Gastrocnemius medialis (tissue), 4 donors: ENCODE results near the gene KDM4B. TPM values are rescaled to one million over a fixed set of nuclear protein-coding genes. Genes with fewer than 3 reads are reported as not detected.

Source experiments
- ATAC-seq, 2 donors: fragments of 150-250 bp; one replicate each; pipeline ENCODE4 v1.9.1; 2016
- DNase-seq, 2 donors: peaks; one replicate each; pipeline ENCODE4 v3.0.0-alpha.2; 2019
- H3K27ac ChIP-seq, 4 donors: fragments of 200-600 bp; sonication (generic); 1 replicate in 1 of 4; 2 replicates in 3 of 4; pipeline ENCODE4 v1.5.1; 2016 to 2018; ENCODE audit warnings: mild to moderate bottlenecking in 2 of 4, moderate library complexity in 1 of 4
- H3K27me3 ChIP-seq, 3 donors: fragments of 200-600 bp; sonication (generic) in 2 of 3; 1 replicate in 1 of 3; 2 replicates in 2 of 3; pipeline versions ENCODE4 v1.5.1 to v1.6.0; 2016 to 2019; ENCODE audit warnings: mild to moderate bottlenecking in 1 of 3, moderate library complexity in 1 of 3
- H3K36me3 ChIP-seq, 2 donors: fragments of 200-600 bp; sonication (generic) in 1 of 2; one replicate each; pipeline ENCODE4 v1.5.1; 2017 to 2018
- H3K4me1 ChIP-seq, 2 donors: fragments of 200-600 bp; sonication (generic) in 1 of 2; one replicate each; pipeline ENCODE4 v1.5.1; 2016 to 2017; ENCODE audit warnings: mild to moderate bottlenecking in 2 of 2
- H3K4me3 ChIP-seq, 4 donors: fragments of 200-600 bp; sonication (generic) in 3 of 4; 1 replicate in 1 of 4; 2 replicates in 3 of 4; pipeline ENCODE4 v1.5.1; 2016 to 2019; ENCODE audit warnings: mild to moderate bottlenecking in 2 of 4
- H3K9me3 ChIP-seq, 3 donors: fragments of 200-600 bp; sonication (generic) in 2 of 3; 1 replicate in 1 of 3; 2 replicates in 2 of 3; pipeline ENCODE4 v1.5.1; 2016 to 2019
- CTCF ChIP-seq, 5 experiments: fragments of 450-650 bp in 3 of 5; fragments of 200-600 bp in 2 of 5; sonication (generic) in 2 of 5; IDR thresholded peaks in 4 of 5; conservative IDR thresholded peaks in 1 of 5; 1 replicate in 4 of 5; 2 replicates in 1 of 5; pipeline ENCODE4 v1.5.1; 2016 to 2019; ENCODE audit warnings: antibody characterized with exemption in 5 of 5, mild to moderate bottlenecking in 3 of 5, moderate library complexity in 3 of 5
- POLR2A ChIP-seq, 2 donors: fragments of 450-650 bp; IDR thresholded peaks; one replicate each; pipeline ENCODE4 v1.6.1; 2017; ENCODE audit warnings: antibody characterized with exemption in 2 of 2, mild to moderate bottlenecking in 2 of 2, moderate library complexity in 2 of 2
- in situ Hi-C, 4 donors: fragments of 200-750 bp; cut with MboI; loops; one replicate each; pipeline versions ENCODE4 v1.15.0 to v1.8.0; 2017; ENCODE audit warnings: low sequenced_read_pairs in 4 of 4
- intact Hi-C: fragments of 100-400 bp; cut with DNase I; formaldehyde crosslinking; loops from one replicate; pipeline ENCODE4 v1.15.1; 2023; ENCODE audit warnings: low total_unique reads
- total RNA-seq, 4 donors: library from RNA; depleted of rRNA; stranded (reverse); fragments of >200 nt; gene quantifications; one replicate each; pipeline versions ENCODE4 v1.1.0 to v1.2.3, GENCODE V29; 2016

Gene KDM4B
- total RNA-seq, 4 donors from 2014 or later = 40.9 to 61.4 (median 46.4) TPM

DNA sequence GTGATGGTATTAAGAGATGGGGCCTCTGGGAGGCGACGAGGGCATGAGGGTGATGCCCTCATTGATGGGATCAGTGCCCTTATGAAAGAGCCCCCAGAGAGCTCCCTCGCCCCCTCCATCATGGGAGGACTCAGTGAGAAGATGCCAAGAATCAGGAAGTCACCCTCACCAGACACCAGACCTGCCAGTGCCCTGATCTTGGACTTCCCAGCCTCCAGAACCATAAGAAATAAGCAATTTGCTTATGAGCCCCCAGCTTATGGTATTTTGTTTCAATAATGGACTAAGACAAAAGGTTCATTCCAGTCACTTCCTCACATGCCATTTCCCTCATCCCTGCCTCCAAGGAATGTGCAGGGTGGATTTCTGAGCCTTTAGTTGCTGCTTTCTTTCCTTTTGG is 129.7 kb downstream of the KDM4B start:
- DNase-seq (no peak), ATAC-seq (no peak)
- no peak overlapping the region for H3K27ac ChIP-seq
- H3K36me3 ChIP-seq = peaks cover 0 to 12% of the 10 kb centered on the region in 2 donors
- no peaks in the 10 kb centered on the region for H3K27me3 ChIP-seq
- in situ Hi-C loops (no loop called here), intact Hi-C loops (no loop called here)
- peaks cover 20 to 22% of the 10 kb centered on the region in 2 donors for H3K4me1 ChIP-seq
- TF ChIP-seq POLR2A (IDR thresholded peaks at IDR 0.05) (no peak), CTCF (IDR thresholded peaks at IDR 0.05 in 4 of 5, conservative IDR thresholded peaks at IDR 0.05 in 1 of 5) (no peak)
- no peak overlapping the region for H3K4me3 ChIP-seq
- H3K9me3 ChIP-seq = peaks cover 0 to 7% (median 6%) of the 10 kb centered on the region in 3 donors

GRCh38 chr19:5099701-5100221 is 130.8 kb downstream of the KDM4B start:
- TF ChIP-seq CTCF (IDR thresholded peaks at IDR 0.05 in 4 of 5, conservative IDR thresholded peaks at IDR 0.05 in 1 of 5) (no peak), POLR2A (IDR thresholded peaks at IDR 0.05) (no peak)
- ATAC-seq = no peak
- in situ Hi-C loops = no loop called here
- no peak for DNase-seq
- intact Hi-C loops = no loop called here
- H3K4me3 ChIP-seq = no peak overlapping the region
- H3K4me1 ChIP-seq = peaks cover 26 to 28% of the 10 kb centered on the region in 2 donors
- H3K27ac ChIP-seq = no peak overlapping the region
- H3K27me3 ChIP-seq = no peaks in the 10 kb centered on the region
- H3K36me3 ChIP-seq = peaks cover 0 to 12% of the 10 kb centered on the region in 2 donors
- peaks cover 0 to 7% (median 6%) of the 10 kb centered on the region in 3 donors for H3K9me3 ChIP-seq

- peaks cover 31 to 38% of the 10 kb centered on the region in 2 donors for H3K4me1 ChIP-seq
- H3K4me3 ChIP-seq = no peak overlapping the region
- no peak for ATAC-seq
- H3K9me3 ChIP-seq = peaks cover 0 to 7% (median 6%) of the 10 kb centered on the region in 3 donors
- H3K27ac ChIP-seq = peak overlapping the region; percentile 76 to 87 (median 86)
- TF ChIP-seq POLR2A (IDR thresholded peaks at IDR 0.05) (no peak), CTCF (IDR thresholded peaks at IDR 0.05 in 4 of 5, conservative IDR thresholded peaks at IDR 0.05 in 1 of 5) (no peak)
- no peak for DNase-seq
- peaks cover 0 to 12% of the 10 kb centered on the region in 2 donors for H3K36me3 ChIP-seq
- in situ Hi-C loops = no loop called here
- no peaks in the 10 kb centered on the region for H3K27me3 ChIP-seq
- intact Hi-C loops = no loop called here
These were observed 133.0 kb downstream of the KDM4B start for GRCh38 chr19:5101871-5102270.

DNA sequence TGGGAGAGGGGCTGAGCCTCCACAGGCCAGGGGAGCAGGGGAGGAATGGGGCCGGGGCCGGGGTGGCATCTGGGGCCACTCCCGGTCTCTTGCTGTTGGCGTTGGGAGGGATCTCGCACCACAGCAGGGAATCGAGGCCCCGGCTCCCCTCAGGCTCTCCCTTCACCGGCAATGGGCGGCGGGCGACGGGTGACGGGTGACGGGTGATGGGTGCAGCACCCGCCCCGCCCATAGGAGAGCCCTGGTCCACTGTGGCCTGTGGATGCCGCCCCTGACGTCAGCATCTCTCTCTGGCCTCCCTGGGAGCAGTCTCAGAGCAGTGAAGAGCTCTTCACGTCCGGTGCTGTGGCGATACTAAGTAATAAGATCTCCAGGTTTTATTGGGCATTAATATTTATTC is 133.6 kb downstream of the KDM4B start:
- Histone ChIP-seq H3K36me3 (peaks cover 0 to 12% of the 10 kb centered on the region in 2 donors), H3K4me3 (no peak overlapping the region), H3K27me3 (no peaks in the 10 kb centered on the region), H3K9me3 (peaks cover 0 to 7% (median 6%) of the 10 kb centered on the region in 3 donors), H3K27ac (peak overlapping the region; percentile 76 to 87 (median 86)), H3K4me1 (peaks cover 31 to 38% of the 10 kb centered on the region in 2 donors)
- TF ChIP-seq POLR2A (IDR thresholded peaks at IDR 0.05) (no peak), CTCF (IDR thresholded peaks at IDR 0.05 in 4 of 5, conservative IDR thresholded peaks at IDR 0.05 in 1 of 5) (no peak)
- intact Hi-C loops = no loop called here
- ATAC-seq (no peak), DNase-seq (no peak)
- in situ Hi-C loops = no loop called here
